ENCODE results near the gene PDIA5.
"Not testable (repeated sequence)": the region's sequence is repeated elsewhere in the genome, so short reads cannot be mapped to it uniquely, and the experiment has no call there.

The PDIA5 gene

GRCh38 chr3:123151853-123152420 lies 85.1 kb downstream of the PDIA5 start:
- not testable (repeated sequence) for DNase-seq

- DNase-seq = no peak
Observed at GRCh38 chr3:123152687-123153086, 85.9 kb downstream of the PDIA5 start.

GRCh38 chr3:123153125-123154019 lies 86.5 kb downstream of the PDIA5 start:
- DNase-seq = no peak

- no peak for DNase-seq
Observed at GRCh38 chr3:123154020-123154985, 87.5 kb downstream of the PDIA5 start.

GRCh38 chr3:123155471-123156011 lies 88.7 kb downstream of the PDIA5 start:
- no peak for DNase-seq

- no peak for DNase-seq
Observed at GRCh38 chr3:123156276-123156995, 89.6 kb downstream of the PDIA5 start.

GRCh38 chr3:123157209-123157597 lies 90.4 kb downstream of the PDIA5 start:
- no peak for DNase-seq

- no peak for DNase-seq
Observed at GRCh38 chr3:123157598-123158287, 90.9 kb downstream of the PDIA5 start.

- no peak for DNase-seq
Observed at GRCh38 chr3:123158330-123158729, 91.5 kb downstream of the PDIA5 start.

GRCh38 chr3:123158899-123159390 lies 92.1 kb downstream of the PDIA5 start:
- no peak for DNase-seq

- DNase-seq = no peak
Observed at GRCh38 chr3:123159926-123160635, 93.3 kb downstream of the PDIA5 start.

- no peak for DNase-seq
Observed at GRCh38 chr3:123161167-123161566, 94.3 kb downstream of the PDIA5 start.

- no peak for DNase-seq
Observed at GRCh38 chr3:123163141-123163540, 96.3 kb downstream of the PDIA5 start.

- no peak for DNase-seq
Observed at GRCh38 chr3:123165163-123165562, 98.3 kb downstream of the PDIA5 start.

- DNase-seq = no peak
Observed at GRCh38 chr3:123167686-123168085, 100.9 kb downstream of the PDIA5 start.

GRCh38 chr3:123168122-123168521 lies 101.3 kb downstream of the PDIA5 start:
- DNase-seq = no peak

GRCh38 chr3:123168605-123169004 lies 101.8 kb downstream of the PDIA5 start:
- DNase-seq = no peak

- DNase-seq = no peak
Observed at GRCh38 chr3:123169492-123169929, 102.7 kb downstream of the PDIA5 start.

- no peak for DNase-seq
Observed at GRCh38 chr3:123169930-123170329, 103.1 kb downstream of the PDIA5 start.

GRCh38 chr3:123180791-123181190 lies 114.0 kb downstream of the PDIA5 start:
- no peak for DNase-seq

GRCh38 chr3:123186695-123187094 lies 119.9 kb downstream of the PDIA5 start:
- no peak for DNase-seq
